Chondrocyte (in vitro differentiated cells): Measurements from ENCODE around the gene UMODL1. TPM values are rescaled to one million over a fixed set of nuclear protein-coding genes. Genes with fewer than 3 reads are reported as not detected.

Experiments
- DNase-seq: peaks from one replicate; pipeline ENCODE4 v3.0.0; 2021; ENCODE audit warnings: mixed read lengths, low spot score
- H3K27ac Mint-ChIP-seq: one replicate; pipeline ENCODE4 v1.8.0; 2021; ENCODE audit warnings: mild to moderate bottlenecking, moderate library complexity, mixed read lengths; ENCODE audit not compliant: unreplicated experiment
- H3K27me3 Mint-ChIP-seq: 2 replicates; pipeline ENCODE4 v1.8.0; 2021; ENCODE audit warnings: low read depth, mixed read lengths
- H3K36me3 Mint-ChIP-seq: 2 replicates; pipeline ENCODE4 v1.8.0; 2021; ENCODE audit warnings: low read depth, mixed read lengths
- H3K4me1 Mint-ChIP-seq: 2 replicates; pipeline ENCODE4 v1.8.0; 2021; ENCODE audit warnings: low read depth, mild to moderate bottlenecking, mixed read lengths
- H3K4me3 Mint-ChIP-seq: one replicate; pipeline ENCODE4 v1.8.0; 2021; ENCODE audit warnings: mild to moderate bottlenecking, moderate library complexity, mixed read lengths; ENCODE audit not compliant: unreplicated experiment
- H3K9me3 Mint-ChIP-seq: 2 replicates; pipeline ENCODE4 v1.8.0; 2021; ENCODE audit warnings: low read depth, mixed read lengths
- CTCF ChIP-seq: fragments of 200-600 bp; sonication (generic); IDR thresholded peaks from 2 replicates; pipeline ENCODE4 v1.5.0; 2021; ENCODE audit warnings: antibody characterized with exemption, mild to moderate bottlenecking, moderate library complexity
- total RNA-seq: library from RNA; stranded (reverse); gene quantifications from 3 replicates; pipeline ENCODE4 v1.2.1, GENCODE V29; 2021

UMODL1 gene
- total RNA-seq, 1 donor from 2014 or later, result not detected

- Mint-ChIP-seq H3K4me1 (peaks cover 5% of the 10 kb centered on the region), H3K4me3 (no peak overlapping the region), H3K36me3 (no peaks in the 10 kb centered on the region), H3K27me3 (peaks cover 1% of the 10 kb centered on the region), H3K9me3 (peaks cover 7% of the 10 kb centered on the region), H3K27ac (no peak overlapping the region)
- no peak for DNase-seq
- no peak for TF ChIP-seq CTCF
These were observed 94.8 kb downstream of the UMODL1 start for GRCh38 chr21:42165901-42166300.

GRCh38 chr21:42169758-42170157 lies 98.6 kb downstream of the UMODL1 start:
- Mint-ChIP-seq H3K9me3 (peaks cover 7% of the 10 kb centered on the region), H3K4me1 (no peaks in the 10 kb centered on the region), H3K27ac (no peak overlapping the region), H3K36me3 (no peaks in the 10 kb centered on the region), H3K27me3 (peaks cover 5% of the 10 kb centered on the region), H3K4me3 (no peak overlapping the region)
- DNase-seq, result no peak
- no peak for TF ChIP-seq CTCF

- DNase-seq, result no peak
- Mint-ChIP-seq H3K4me1 (no peaks in the 10 kb centered on the region), H3K36me3 (no peaks in the 10 kb centered on the region), H3K4me3 (no peak overlapping the region), H3K27ac (no peak overlapping the region), H3K27me3 (peaks cover 8% of the 10 kb centered on the region), H3K9me3 (peaks cover 7% of the 10 kb centered on the region)
- TF ChIP-seq CTCF, result no peak
These were observed 100.3 kb downstream of the UMODL1 start for GRCh38 chr21:42171091-42172053.

- Mint-ChIP-seq H3K27me3 (peaks cover 8% of the 10 kb centered on the region), H3K36me3 (no peaks in the 10 kb centered on the region), H3K9me3 (peaks cover 7% of the 10 kb centered on the region), H3K4me1 (peaks cover 11% of the 10 kb centered on the region), H3K4me3 (no peak overlapping the region), H3K27ac (no peak overlapping the region)
- TF ChIP-seq CTCF, result no peak
- DNase-seq, result no peak
These were observed 101.7 kb downstream of the UMODL1 start for GRCh38 chr21:42172596-42173483.

DNA sequence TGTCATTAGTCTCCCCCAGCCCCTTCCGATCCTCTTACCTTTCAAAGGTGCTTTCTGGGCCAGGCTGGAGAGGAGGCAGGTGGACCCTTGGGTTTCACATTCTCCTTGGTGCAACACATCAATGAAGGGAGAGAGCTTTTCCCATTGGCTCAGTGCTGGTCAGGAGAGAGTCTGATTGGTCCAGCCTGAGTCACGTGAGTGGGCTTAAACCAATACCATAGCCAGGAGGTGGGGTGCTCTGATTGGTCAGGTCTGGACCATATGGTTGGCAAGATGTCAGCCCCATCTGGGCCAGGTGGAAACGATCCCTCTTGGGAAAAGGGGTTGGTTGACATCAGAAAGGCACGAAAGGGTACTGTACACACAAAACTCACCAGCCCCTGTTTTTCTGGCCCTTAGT lies 103.1 kb downstream of the UMODL1 start:
- peaks cover 16% of the 10 kb centered on the region for H3K27me3 Mint-ChIP-seq
- H3K4me3 Mint-ChIP-seq, result no peak overlapping the region
- DNase-seq, result no peak
- TF ChIP-seq CTCF, result no peak
- no peak overlapping the region for H3K27ac Mint-ChIP-seq
- H3K9me3 Mint-ChIP-seq, result peaks cover 7% of the 10 kb centered on the region
- H3K4me1 Mint-ChIP-seq, result peaks cover 11% of the 10 kb centered on the region
- no peaks in the 10 kb centered on the region for H3K36me3 Mint-ChIP-seq
